Neural cell (in vitro differentiated cells): ENCODE measurements around the gene FURIN. TPM values are rescaled to one million over a fixed set of nuclear protein-coding genes. Genes with fewer than 3 reads are reported as not detected.
"Not testable (repeated sequence)": the region's sequence is repeated elsewhere in the genome, so short reads cannot be mapped to it uniquely, and the experiment has no call there.

ENCODE experiments used
- H2AFZ ChIP-seq: fragments of 200-600, 300-800 bp; sonication (generic), shearing (Covaris generic); 2 replicates; pipeline ENCODE4 v1.6.0; 2014; ENCODE audit warnings: low read depth, mild to moderate bottlenecking, antibody characterized with exemption, low read length, moderate library complexity
- H3F3A ChIP-seq: fragments of 200-600 bp; shearing (Covaris generic); 2 replicates; pipeline ENCODE4 v1.6.1; 2016; ENCODE audit warnings: mild to moderate bottlenecking, moderate library complexity, mixed read lengths, antibody characterized with exemption, low read length; ENCODE audit not compliant: insufficient read depth, poor library complexity, severe bottlenecking
- H3K27ac ChIP-seq: fragments of 200-600, 300-800 bp; sonication (generic), shearing (Covaris generic); 2 replicates; pipeline ENCODE4 v1.5.1; 2014; ENCODE audit warnings: mild to moderate bottlenecking, low read length, moderate library complexity
- H3K27me3 ChIP-seq: fragments of 300-800, 200-600 bp; sonication (generic), shearing (Covaris generic); 2 replicates; pipeline ENCODE4 v1.6.0; 2014; ENCODE audit warnings: mild to moderate bottlenecking, low read depth, low read length, moderate library complexity; ENCODE audit not compliant: insufficient read depth
- H3K36me3 ChIP-seq: fragments of 300-800, 200-600 bp; sonication (generic), shearing (Covaris generic); 2 replicates; pipeline ENCODE4 v1.5.1; 2014; ENCODE audit warnings: mild to moderate bottlenecking, antibody characterized with exemption, low read length, moderate library complexity; ENCODE audit not compliant: insufficient read depth
- H3K4me2 ChIP-seq: fragments of 300-800, 200-600 bp; sonication (generic), shearing (Covaris generic); 2 replicates; pipeline ENCODE4 v1.6.0; 2014; ENCODE audit warnings: mild to moderate bottlenecking, low read length
- H3K4me3 ChIP-seq: fragments of 300-800, 200-600 bp; sonication (generic), shearing (Covaris generic); 2 replicates; pipeline ENCODE4 v1.5.1; 2014; ENCODE audit warnings: mild to moderate bottlenecking, low read length, moderate library complexity
- H3K79me2 ChIP-seq: fragments of 200-600 bp; shearing (Covaris generic); replicated peaks from 2 replicates; pipeline ENCODE4 v1.6.0; 2014; ENCODE audit warnings: mild to moderate bottlenecking, low read length, moderate library complexity; ENCODE audit not compliant: insufficient read depth
- H3K9ac ChIP-seq: fragments of 300-800, 200-600 bp; sonication (generic), shearing (Covaris generic); 2 replicates; pipeline ENCODE4 v1.6.1; 2016; ENCODE audit warnings: mild to moderate bottlenecking, low read length, mixed read lengths
- H3K9me2 ChIP-seq: fragments of 200-600 bp; shearing (Covaris generic); 2 replicates; pipeline ENCODE4 v1.6.1; 2016; ENCODE audit warnings: mild to moderate bottlenecking, low read length, mixed read lengths; ENCODE audit not compliant: insufficient read depth
- H3K9me3 ChIP-seq: fragments of 200-600, 300-800 bp; sonication (generic), shearing (Covaris generic); 2 replicates; pipeline ENCODE4 v1.6.1; 2016; ENCODE audit warnings: mild to moderate bottlenecking, mixed run types, low read length, moderate library complexity, mixed read lengths
- H4K20me1 ChIP-seq: fragments of 200-600 bp; shearing (Covaris generic); 2 replicates; pipeline ENCODE4 v1.6.1; 2016; ENCODE audit warnings: mild to moderate bottlenecking, mixed run types; ENCODE audit not compliant: insufficient read depth
- CTCF ChIP-seq: fragments of 450-650 bp; IDR thresholded peaks from 2 replicates; pipeline ENCODE4 v1.5.1; 2014; ENCODE audit warnings: antibody characterized with exemption, mild to moderate bottlenecking, moderate library complexity; ENCODE audit not compliant: poor library complexity, severe bottlenecking
- EP300 ChIP-seq: fragments of 450-650 bp; conservative IDR thresholded peaks from 2 replicates; pipeline ENCODE4 v1.6.1; 2014; ENCODE audit warnings: antibody characterized with exemption, mild to moderate bottlenecking, moderate library complexity; ENCODE audit not compliant: poor library complexity, severe bottlenecking
- EZH2 ChIP-seq: fragments of 200-600, 300-800 bp; shearing (Covaris generic), sonication (generic); IDR thresholded peaks from 2 replicates; pipeline ENCODE4 v1.6.1; 2014; ENCODE audit warnings: antibody characterized with exemption, low read length, borderline replicate concordance, mild to moderate bottlenecking; ENCODE audit not compliant: insufficient read depth, poor library complexity, severe bottlenecking
- MXI1 ChIP-seq: fragments of 450-650 bp; conservative IDR thresholded peaks from 2 replicates; pipeline ENCODE4 v1.6.1; 2014; ENCODE audit warnings: antibody characterized with exemption, mild to moderate bottlenecking; ENCODE audit not compliant: poor library complexity, severe bottlenecking
- POLR2AphosphoS5 ChIP-seq: IDR thresholded peaks from 2 replicates; pipeline ENCODE4 v1.6.1; 2012
- RAD21 ChIP-seq: fragments of 450-650 bp; conservative IDR thresholded peaks from 2 replicates; pipeline ENCODE4 v1.6.1; 2014; ENCODE audit warnings: antibody characterized with exemption, mild to moderate bottlenecking, moderate library complexity
- SMC3 ChIP-seq: fragments of 450-650 bp; conservative IDR thresholded peaks from 2 replicates; pipeline ENCODE4 v1.6.1; 2014; ENCODE audit warnings: antibody characterized with exemption, mild to moderate bottlenecking, moderate library complexity; ENCODE audit not compliant: poor library complexity
- TAF1 ChIP-seq: IDR thresholded peaks from 2 replicates; pipeline ENCODE4 v1.6.1; 2012; ENCODE audit warnings: low read depth
- polyA plus RNA-seq: library from polyadenylated mRNA; depleted of rRNA; stranded (reverse); fragments of >200 nt; gene quantifications from 2 replicates; pipeline ENCODE4 v1.2.3, GENCODE V29; 2014
- TF ChIP-seq, protein P1 (sequence below): IDR thresholded peaks from 2 replicates; pipeline ENCODE4 v1.6.1; 2012; ENCODE audit warnings: borderline replicate concordance

Gene FURIN
- polyA plus RNA-seq, 1 donor from 2014 or later = 4.3 TPM

DNA sequence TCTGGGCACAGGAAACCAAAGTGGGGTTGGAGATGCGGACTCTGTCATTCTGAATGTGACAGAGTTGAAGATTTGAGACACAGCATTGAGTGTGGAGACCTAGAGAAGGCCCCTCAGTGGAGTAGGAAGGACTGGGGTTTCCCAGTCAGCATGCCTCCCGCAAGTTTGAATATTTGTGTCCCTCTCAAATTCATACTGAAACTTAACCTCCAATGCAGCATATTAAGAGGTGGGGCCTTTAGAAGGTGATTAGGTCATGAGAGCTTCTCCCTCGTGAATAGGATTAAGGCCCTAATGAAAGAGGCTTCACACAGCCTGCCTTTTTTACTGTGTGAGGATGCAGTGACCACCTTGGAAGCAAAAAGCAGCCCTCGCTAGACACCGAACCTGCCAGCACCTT, 56.0 kb downstream of the FURIN start:
- no peak overlapping the region for H3K4me3 ChIP-seq
- H4K20me1 ChIP-seq = no peaks in the 10 kb centered on the region
- H3K4me2 ChIP-seq = no peak overlapping the region
- H3K27me3 ChIP-seq = no peaks in the 10 kb centered on the region
- no peak overlapping the region for H2AFZ ChIP-seq
- H3K9me2 ChIP-seq = no peaks in the 10 kb centered on the region
- no peaks in the 10 kb centered on the region for H3K36me3 ChIP-seq
- no peaks in the 10 kb centered on the region for H3K79me2 ChIP-seq
- no peaks in the 10 kb centered on the region for H3F3A ChIP-seq
- no peak overlapping the region for H3K9ac ChIP-seq
- TF ChIP-seq CTCF = no peak
- TF ChIP-seq EZH2 = no peak
- TF ChIP-seq, protein P1, sequence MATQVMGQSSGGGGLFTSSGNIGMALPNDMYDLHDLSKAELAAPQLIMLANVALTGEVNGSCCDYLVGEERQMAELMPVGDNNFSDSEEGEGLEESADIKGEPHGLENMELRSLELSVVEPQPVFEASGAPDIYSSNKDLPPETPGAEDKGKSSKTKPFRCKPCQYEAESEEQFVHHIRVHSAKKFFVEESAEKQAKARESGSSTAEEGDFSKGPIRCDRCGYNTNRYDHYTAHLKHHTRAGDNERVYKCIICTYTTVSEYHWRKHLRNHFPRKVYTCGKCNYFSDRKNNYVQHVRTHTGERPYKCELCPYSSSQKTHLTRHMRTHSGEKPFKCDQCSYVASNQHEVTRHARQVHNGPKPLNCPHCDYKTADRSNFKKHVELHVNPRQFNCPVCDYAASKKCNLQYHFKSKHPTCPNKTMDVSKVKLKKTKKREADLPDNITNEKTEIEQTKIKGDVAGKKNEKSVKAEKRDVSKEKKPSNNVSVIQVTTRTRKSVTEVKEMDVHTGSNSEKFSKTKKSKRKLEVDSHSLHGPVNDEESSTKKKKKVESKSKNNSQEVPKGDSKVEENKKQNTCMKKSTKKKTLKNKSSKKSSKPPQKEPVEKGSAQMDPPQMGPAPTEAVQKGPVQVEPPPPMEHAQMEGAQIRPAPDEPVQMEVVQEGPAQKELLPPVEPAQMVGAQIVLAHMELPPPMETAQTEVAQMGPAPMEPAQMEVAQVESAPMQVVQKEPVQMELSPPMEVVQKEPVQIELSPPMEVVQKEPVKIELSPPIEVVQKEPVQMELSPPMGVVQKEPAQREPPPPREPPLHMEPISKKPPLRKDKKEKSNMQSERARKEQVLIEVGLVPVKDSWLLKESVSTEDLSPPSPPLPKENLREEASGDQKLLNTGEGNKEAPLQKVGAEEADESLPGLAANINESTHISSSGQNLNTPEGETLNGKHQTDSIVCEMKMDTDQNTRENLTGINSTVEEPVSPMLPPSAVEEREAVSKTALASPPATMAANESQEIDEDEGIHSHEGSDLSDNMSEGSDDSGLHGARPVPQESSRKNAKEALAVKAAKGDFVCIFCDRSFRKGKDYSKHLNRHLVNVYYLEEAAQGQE = no peak
- TF ChIP-seq EP300 = no peak
- no peak for TF ChIP-seq TAF1
- TF ChIP-seq RAD21 = no peak
- no peak for TF ChIP-seq POLR2AphosphoS5
- no peak for TF ChIP-seq SMC3
- TF ChIP-seq MXI1 = no peak
- H3K27ac ChIP-seq = no peak overlapping the region
- H3K9me3 ChIP-seq = no peaks in the 10 kb centered on the region

DNA sequence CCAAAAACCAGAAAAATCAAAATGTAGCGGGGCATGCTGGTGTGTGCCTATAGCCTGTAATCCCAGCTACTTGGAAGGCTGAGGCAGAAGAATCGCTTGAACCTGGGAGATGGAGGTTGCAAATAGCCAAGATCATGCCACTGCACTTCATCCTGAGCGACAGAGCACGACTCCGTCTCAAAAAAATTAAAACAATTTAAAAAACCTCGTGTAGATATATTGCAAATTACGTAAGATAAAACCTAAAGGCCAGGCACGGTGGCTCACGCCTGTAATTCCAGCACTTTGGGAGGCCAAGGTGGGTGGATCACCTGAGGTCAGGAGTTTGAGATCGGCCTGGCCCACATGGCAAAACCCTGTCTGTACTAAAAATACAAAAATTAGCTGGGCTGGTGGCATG, 58.4 kb downstream of the FURIN start:
- not testable (repeated sequence) for H3K79me2 ChIP-seq, H2AFZ ChIP-seq, H3K36me3 ChIP-seq, H3K4me3 ChIP-seq, H3K27me3 ChIP-seq, H3K9me3 ChIP-seq, H3K9ac ChIP-seq, H4K20me1 ChIP-seq, H3K27ac ChIP-seq, H3F3A ChIP-seq, H3K4me2 ChIP-seq, H3K9me2 ChIP-seq

GRCh38 chr15:90928106-90928505, 59.7 kb downstream of the FURIN start:
- H3K27ac ChIP-seq = not testable (repeated sequence)

More at GRCh38 chr15:90928106-90928505, 59.7 kb downstream of the FURIN start:
- not testable (repeated sequence) for H2AFZ ChIP-seq, H3K4me3 ChIP-seq, H4K20me1 ChIP-seq, H3K4me2 ChIP-seq, H3K36me3 ChIP-seq, H3F3A ChIP-seq, H3K27me3 ChIP-seq, H3K79me2 ChIP-seq, H3K9me2 ChIP-seq, H3K9ac ChIP-seq, H3K9me3 ChIP-seq
